Activated CD4-positive, alpha-beta T cell treated with anti-CD3 and anti-CD28 coated beads, Interleukin-2, amount 50 U/mL, for 48 hours (primary cell): ENCODE measurements around the gene IFI16.
"Not testable (repeated sequence)": the region's sequence is repeated elsewhere in the genome, so short reads cannot be mapped to it uniquely, and the experiment has no call there.

Experiments
- DNase-seq, 2 experiments: peaks; one replicate each; pipeline ENCODE4 v3.0.0-alpha.2; 2020

The IFI16 gene

GRCh38 chr1:159103021-159103420 is 93.3 kb downstream of the IFI16 start:
- not testable (repeated sequence) for DNase-seq
